Upper lobe of right lung (tissue), 1 donor: ENCODE results near the gene TMCC3. TPM values are rescaled to one million over a fixed set of nuclear protein-coding genes. Genes with fewer than 3 reads are reported as not detected.
A peak's percentile ranks its signal among the peaks of the same experiment; 100 is the strongest.

Experiments
- ATAC-seq: fragments of 200-7000 bp; cut with Tn5 transposase; one replicate; pipeline ENCODE4 v1.9.1; 2020; ENCODE audit warnings: mild to moderate bottlenecking, moderate library complexity
- DNase-seq: peaks from one replicate; pipeline ENCODE4 v3.0.0-alpha.2; 2020
- H3K27ac ChIP-seq: fragments of 200-600 bp; one replicate; pipeline ENCODE4 v1.8.0; 2022
- H3K27me3 ChIP-seq: fragments of 200-600 bp; one replicate; pipeline ENCODE4 v1.8.0; 2022; ENCODE audit warnings: mild to moderate bottlenecking
- H3K36me3 ChIP-seq: fragments of 200-600 bp; one replicate; pipeline ENCODE4 v1.8.0; 2022
- H3K4me1 ChIP-seq: fragments of 200-600 bp; one replicate; pipeline ENCODE4 v1.8.0; 2022
- H3K4me3 ChIP-seq: fragments of 200-600 bp; one replicate; pipeline ENCODE4 v1.8.0; 2022; ENCODE audit warnings: mild to moderate bottlenecking
- H3K9me3 ChIP-seq: fragments of 200-600 bp; one replicate; pipeline ENCODE4 v1.8.0; 2022
- intact Hi-C: fragments of 100-400 bp; cut with DNase I; formaldehyde crosslinking; loops from one replicate; pipeline ENCODE4 v1.11.0; 2022
- total RNA-seq: library from RNA; stranded (reverse); fragmentation: NEBNext Ultra II Directional; extraction: Animal tissue kit (Norgen Biotek cat#: 25700); gene quantifications from one replicate; pipeline ENCODE4 v1.2.1, GENCODE V29; 2021
- TF ChIP-seq, protein P1 (sequence below): fragments of 200-600 bp; IDR thresholded peaks from one replicate; pipeline ENCODE4 v1.8.0; 2022; ENCODE audit warnings: antibody characterized with exemption
- donor health status: DM: no; HTN: yes; CAD: no; lungs with severe emphysema.

The TMCC3 gene
- total RNA-seq, 1 donor from 2014 or later: 11.3 TPM

DNA sequence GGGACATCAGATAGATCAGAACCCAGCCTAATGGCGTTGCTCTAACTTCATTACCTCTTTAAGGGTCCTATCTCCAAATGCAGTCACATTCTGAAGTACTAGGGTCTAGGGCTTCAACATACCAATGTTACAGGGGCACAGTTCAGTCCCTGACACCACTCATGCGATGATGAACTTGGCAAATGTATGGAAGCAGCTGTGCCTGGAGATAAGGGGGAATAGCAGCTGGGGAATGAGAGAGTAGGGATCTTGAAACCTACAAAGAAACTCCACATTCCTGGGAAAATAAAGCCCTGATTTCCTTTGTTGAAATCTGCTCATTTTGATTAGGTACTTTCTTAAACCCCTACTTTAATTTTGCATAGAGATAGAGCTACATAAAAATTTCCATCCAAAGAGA is 20.5 kb upstream of the TMCC3 start:
- no peak overlapping the region for H3K27ac ChIP-seq
- DNase-seq: no peak
- H3K36me3 ChIP-seq: no peaks in the 10 kb centered on the region
- no peaks in the 10 kb centered on the region for H3K27me3 ChIP-seq
- H3K4me3 ChIP-seq: no peak overlapping the region
- peaks cover 14% of the 10 kb centered on the region for H3K4me1 ChIP-seq
- no peaks in the 10 kb centered on the region for H3K9me3 ChIP-seq
- TF ChIP-seq, protein P1, sequence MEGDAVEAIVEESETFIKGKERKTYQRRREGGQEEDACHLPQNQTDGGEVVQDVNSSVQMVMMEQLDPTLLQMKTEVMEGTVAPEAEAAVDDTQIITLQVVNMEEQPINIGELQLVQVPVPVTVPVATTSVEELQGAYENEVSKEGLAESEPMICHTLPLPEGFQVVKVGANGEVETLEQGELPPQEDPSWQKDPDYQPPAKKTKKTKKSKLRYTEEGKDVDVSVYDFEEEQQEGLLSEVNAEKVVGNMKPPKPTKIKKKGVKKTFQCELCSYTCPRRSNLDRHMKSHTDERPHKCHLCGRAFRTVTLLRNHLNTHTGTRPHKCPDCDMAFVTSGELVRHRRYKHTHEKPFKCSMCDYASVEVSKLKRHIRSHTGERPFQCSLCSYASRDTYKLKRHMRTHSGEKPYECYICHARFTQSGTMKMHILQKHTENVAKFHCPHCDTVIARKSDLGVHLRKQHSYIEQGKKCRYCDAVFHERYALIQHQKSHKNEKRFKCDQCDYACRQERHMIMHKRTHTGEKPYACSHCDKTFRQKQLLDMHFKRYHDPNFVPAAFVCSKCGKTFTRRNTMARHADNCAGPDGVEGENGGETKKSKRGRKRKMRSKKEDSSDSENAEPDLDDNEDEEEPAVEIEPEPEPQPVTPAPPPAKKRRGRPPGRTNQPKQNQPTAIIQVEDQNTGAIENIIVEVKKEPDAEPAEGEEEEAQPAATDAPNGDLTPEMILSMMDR: no peak
- no peak for ATAC-seq
- intact Hi-C loops: no loop called here

DNA sequence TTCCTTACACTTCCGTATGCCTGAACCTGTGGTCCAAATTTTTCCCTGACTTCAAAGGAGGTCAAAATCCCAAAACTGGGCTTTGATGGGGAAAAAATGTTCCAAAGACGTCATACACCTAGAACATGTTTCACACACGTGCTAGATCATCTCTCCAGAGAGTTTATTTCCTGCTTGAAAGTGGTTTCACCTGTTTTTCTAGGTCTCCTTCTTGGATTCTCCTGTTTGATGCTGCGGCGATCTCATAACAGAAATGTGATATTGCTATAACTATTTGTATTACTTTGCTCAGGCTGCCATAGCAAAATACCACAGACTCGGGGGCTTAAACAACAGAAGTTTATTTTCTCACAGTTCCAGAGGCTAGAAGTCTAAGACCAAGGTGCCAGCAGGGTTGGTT is 19.7 kb upstream of the TMCC3 start:
- Histone ChIP-seq H3K9me3 (no peaks in the 10 kb centered on the region), H3K36me3 (no peaks in the 10 kb centered on the region), H3K27me3 (no peaks in the 10 kb centered on the region), H3K27ac (no peak overlapping the region), H3K4me3 (no peak overlapping the region), H3K4me1 (peaks cover 14% of the 10 kb centered on the region)
- TF ChIP-seq, protein P1: no peak
- DNase-seq (no peak), ATAC-seq (no peak)
- intact Hi-C loops: no loop called here

DNA sequence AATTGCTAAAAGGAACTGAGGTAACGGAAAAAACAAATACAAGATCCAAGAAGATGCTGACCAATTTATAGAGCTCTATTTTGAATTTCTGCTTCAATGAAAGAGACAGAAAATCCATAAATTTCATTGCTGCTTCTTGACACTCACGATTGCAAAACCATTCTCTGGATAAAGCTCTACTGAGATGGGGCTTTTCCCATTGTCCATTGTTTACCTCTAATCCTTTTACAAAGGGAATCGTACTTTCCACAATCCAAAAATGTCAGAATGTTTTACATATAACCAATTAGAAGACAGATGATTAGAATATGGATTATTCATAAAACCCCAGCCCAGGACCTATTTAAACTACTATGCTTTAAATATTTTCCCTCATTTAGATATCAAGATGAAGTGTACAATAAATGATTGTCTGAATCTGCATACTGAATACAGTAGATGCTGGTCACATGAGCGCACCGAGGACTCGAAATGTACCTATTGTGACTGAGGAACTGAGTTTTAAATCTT is 16.7 kb upstream of the TMCC3 start:
- H3K4me1 ChIP-seq: no peaks in the 10 kb centered on the region
- intact Hi-C loops: no loop called here
- no peak overlapping the region for H3K4me3 ChIP-seq
- DNase-seq (no peak), ATAC-seq (no peak)
- TF ChIP-seq, protein P1: no peak
- no peak overlapping the region for H3K27ac ChIP-seq
- no peaks in the 10 kb centered on the region for H3K27me3 ChIP-seq
- no peaks in the 10 kb centered on the region for H3K36me3 ChIP-seq
- no peaks in the 10 kb centered on the region for H3K9me3 ChIP-seq

DNA sequence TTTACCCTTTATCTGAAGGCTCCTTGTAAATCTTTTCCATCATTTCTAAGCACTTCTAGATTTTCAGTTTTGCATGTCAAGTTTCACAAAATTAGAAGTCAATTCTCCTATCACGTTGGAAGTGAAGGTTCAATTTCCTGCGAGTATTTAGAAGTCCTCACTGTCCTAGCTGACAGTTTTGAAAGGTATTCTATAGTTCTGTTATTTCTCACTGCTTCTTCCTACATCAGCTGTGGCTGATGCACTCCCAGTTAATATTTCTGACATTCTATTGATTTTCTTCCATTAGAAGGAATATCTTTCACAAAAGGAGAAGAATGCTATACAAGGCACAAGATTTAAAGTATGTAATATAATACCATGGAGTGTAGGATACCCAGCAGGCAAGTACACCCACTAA is 15.8 kb upstream of the TMCC3 start:
- no peak overlapping the region for H3K4me3 ChIP-seq
- H3K27me3 ChIP-seq: no peaks in the 10 kb centered on the region
- no peaks in the 10 kb centered on the region for H3K36me3 ChIP-seq
- no peak overlapping the region for H3K27ac ChIP-seq
- H3K9me3 ChIP-seq: no peaks in the 10 kb centered on the region
- ATAC-seq: no peak
- TF ChIP-seq, protein P1: no peak
- H3K4me1 ChIP-seq: no peaks in the 10 kb centered on the region
- intact Hi-C loops: no loop called here
- DNase-seq: no peak

DNA sequence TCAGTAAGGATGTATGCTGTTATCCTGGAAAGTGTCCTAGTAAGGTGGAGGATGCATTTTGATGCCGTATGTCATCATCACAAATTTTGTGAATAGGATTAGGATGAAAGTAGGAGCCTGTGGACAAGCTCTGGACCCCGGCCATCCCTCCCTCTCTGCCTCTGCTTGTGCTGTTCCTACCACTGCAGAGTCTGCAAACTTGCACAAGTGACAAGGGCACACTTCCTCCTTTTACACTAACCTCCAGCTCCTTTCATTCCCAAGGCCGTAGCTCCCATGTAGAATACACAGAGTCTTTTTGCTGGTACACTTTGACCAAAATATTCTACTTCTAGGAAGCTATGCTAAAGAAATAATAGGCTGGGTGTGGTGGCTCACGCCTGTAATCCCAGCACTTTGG is 13.3 kb upstream of the TMCC3 start:
- Histone ChIP-seq H3K4me1 (no peaks in the 10 kb centered on the region), H3K27me3 (no peaks in the 10 kb centered on the region), H3K9me3 (no peaks in the 10 kb centered on the region), H3K36me3 (no peaks in the 10 kb centered on the region), H3K4me3 (no peak overlapping the region), H3K27ac (no peak overlapping the region)
- DNase-seq (no peak), ATAC-seq (peak; percentile 76)
- TF ChIP-seq, protein P1: no peak
- intact Hi-C loops: no loop called here

DNA sequence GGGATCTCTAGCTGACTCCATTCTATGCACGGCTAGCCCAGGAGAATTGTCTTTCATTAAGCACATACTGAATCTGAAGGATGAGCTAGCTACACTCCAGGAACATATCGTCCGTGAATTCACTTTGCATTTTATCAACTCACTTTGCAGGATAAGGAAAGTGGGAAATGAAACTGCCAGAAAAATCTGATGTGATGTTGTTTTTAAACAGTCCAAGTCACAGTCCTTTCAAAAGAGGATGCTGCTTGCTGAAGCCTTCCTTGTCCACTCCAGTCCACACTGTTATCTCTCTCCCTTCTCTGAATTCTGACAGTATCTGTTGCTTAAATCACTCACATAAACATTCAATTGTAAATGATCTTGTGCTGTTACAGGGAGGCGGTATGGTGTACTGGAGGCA is 12.7 kb upstream of the TMCC3 start:
- no peak for DNase-seq
- H3K36me3 ChIP-seq: no peaks in the 10 kb centered on the region
- no peaks in the 10 kb centered on the region for H3K9me3 ChIP-seq
- ATAC-seq: no peak
- H3K4me1 ChIP-seq: no peaks in the 10 kb centered on the region
- intact Hi-C loops: no loop called here
- no peaks in the 10 kb centered on the region for H3K27me3 ChIP-seq
- no peak overlapping the region for H3K4me3 ChIP-seq
- TF ChIP-seq, protein P1: no peak
- no peak overlapping the region for H3K27ac ChIP-seq
